HepG2 (cell line): ENCODE measurements around the gene SNAP23. TPM values are rescaled to one million over a fixed set of nuclear protein-coding genes. Genes with fewer than 3 reads are reported as not detected.
A peak's percentile ranks its signal among the peaks of the same experiment; 100 is the strongest.

Experiments used
- ADNP ChIP-seq: sonication (generic); formaldehyde crosslinking; IDR thresholded peaks from 2 replicates; pipeline ENCODE4 v1.4.0; 2020; ENCODE audit warnings: missing genetic modification reagents
- AGO2 ChIP-seq: fragments of 200-400 bp; formaldehyde crosslinking; optimal IDR thresholded peaks from 2 replicates; pipeline ENCODE3; 2017; ENCODE audit warnings: mild to moderate bottlenecking, low read depth, low read length, moderate library complexity
- ARID4A ChIP-seq: sonication (generic); formaldehyde crosslinking; IDR thresholded peaks from 2 replicates; pipeline ENCODE4 v1.5.0; 2020; ENCODE audit warnings: mild to moderate bottlenecking, missing genetic modification reagents, borderline replicate concordance
- CAMTA2 ChIP-seq: sonication (generic); formaldehyde crosslinking; IDR thresholded peaks from 2 replicates; pipeline ENCODE4 v1.4.0; 2020; ENCODE audit warnings: mild to moderate bottlenecking, missing genetic modification reagents, borderline replicate concordance
- DMAP1 ChIP-seq: IDR thresholded peaks from 2 replicates; pipeline ENCODE4 v1.6.1; 2016
- GATA4 ChIP-seq: sonication (generic); IDR thresholded peaks from 2 replicates; pipeline ENCODE4 v1.6.1; 2016; ENCODE audit warnings: antibody characterized with exemption, low read depth, borderline replicate concordance
- KDM3A ChIP-seq: IDR thresholded peaks from 2 replicates; pipeline ENCODE4 v1.6.1; 2018; ENCODE audit warnings: low read depth, missing compliant biosample characterization
- KDM5B ChIP-seq: sonication (generic); formaldehyde crosslinking; IDR thresholded peaks from 2 replicates; pipeline ENCODE4 v1.4.0; 2020; ENCODE audit warnings: missing genetic modification reagents, mild to moderate bottlenecking, borderline replicate concordance
- KLF12 ChIP-seq: sonication (generic); formaldehyde crosslinking; IDR thresholded peaks from 2 replicates; pipeline ENCODE4 v1.4.0; 2020; ENCODE audit warnings: missing genetic modification reagents, borderline replicate concordance
- RFXAP ChIP-seq: sonication (generic); formaldehyde crosslinking; IDR thresholded peaks from 2 replicates; pipeline ENCODE4 v1.4.0; 2020; ENCODE audit warnings: missing genetic modification reagents, borderline replicate concordance
- TSC22D2 ChIP-seq: sonication (generic); formaldehyde crosslinking; IDR thresholded peaks from 2 replicates; pipeline ENCODE4 v1.5.1; 2020; ENCODE audit warnings: missing genetic modification reagents, mild to moderate bottlenecking, borderline replicate concordance
- ZFAT ChIP-seq: sonication (generic); formaldehyde crosslinking; conservative IDR thresholded peaks from 2 replicates; pipeline ENCODE4 v1.8.1; 2023; ENCODE audit warnings: missing genetic modification reagents, inconsistent platforms
- ZNF607 ChIP-seq: sonication (generic); formaldehyde crosslinking; IDR thresholded peaks from 2 replicates; pipeline ENCODE4 v1.5.1; 2020; ENCODE audit warnings: missing genetic modification reagents, mild to moderate bottlenecking, borderline replicate concordance
- ZNF703 ChIP-seq: sonication (generic); formaldehyde crosslinking; IDR thresholded peaks from 2 replicates; pipeline ENCODE4 v1.5.1; 2020; ENCODE audit warnings: missing genetic modification reagents, mild to moderate bottlenecking, moderate library complexity, borderline replicate concordance
- ZNF710 ChIP-seq: sonication (generic); formaldehyde crosslinking; IDR thresholded peaks from 2 replicates; pipeline ENCODE4 v1.5.0; 2020; ENCODE audit warnings: mild to moderate bottlenecking, missing genetic modification reagents, borderline replicate concordance
- ZNF737 ChIP-seq: sonication (generic); formaldehyde crosslinking; IDR thresholded peaks from 2 replicates; pipeline ENCODE4 v1.5.0; 2020; ENCODE audit warnings: missing genetic modification reagents, mild to moderate bottlenecking, borderline replicate concordance
- ZNF883 ChIP-seq: sonication (generic); formaldehyde crosslinking; IDR thresholded peaks from 2 replicates; pipeline ENCODE4 v1.5.1; 2020; ENCODE audit warnings: mild to moderate bottlenecking, missing genetic modification reagents; ENCODE audit errors: not compliant biosample characterization
- ZZZ3 ChIP-seq: sonication (generic); formaldehyde crosslinking; IDR thresholded peaks from 2 replicates; pipeline ENCODE4 v1.4.0; 2020; ENCODE audit warnings: missing genetic modification reagents, mild to moderate bottlenecking, borderline replicate concordance
- polyA plus RNA-seq, 8 experiments: library from polyadenylated mRNA; depleted of rRNA in 3 of 8; stranded (reverse) in 7 of 8; unstranded in 1 of 8; fragments of >200 nt; fragmentation: Illumina TruSeq in 4 of 8; extraction: Trizol in 4 of 8; gene quantifications; 2 replicates each; pipeline versions ENCODE4 v1.2.1 to v1.2.3, GENCODE V29; 2011 to 2016; ENCODE audit warnings: low read depth in 4 of 8, missing spikeins in 1 of 8, mixed read lengths in 1 of 8; ENCODE audit not compliant: insufficient read depth in 1 of 8
- total RNA-seq, 5 experiments: library from RNA; depleted of rRNA; stranded (reverse); fragments of >200 nt; fragmentation: Illumina TruSeq; extraction: Trizol; gene quantifications; 2 replicates each; pipeline ENCODE4 v1.2.3, GENCODE V29; 2016; ENCODE audit warnings: low read depth in 1 of 5
- TF ChIP-seq, protein P1 (sequence below): sonication (generic); formaldehyde crosslinking; IDR thresholded peaks from 2 replicates; pipeline ENCODE4 v1.5.0; 2020; ENCODE audit warnings: missing genetic modification reagents, mild to moderate bottlenecking, borderline replicate concordance
- TF ChIP-seq, protein P2 (sequence below): sonication (generic); formaldehyde crosslinking; IDR thresholded peaks from 2 replicates; pipeline ENCODE4 v1.5.0; 2020; ENCODE audit warnings: missing genetic modification reagents, mild to moderate bottlenecking, borderline replicate concordance

Gene SNAP23
- total and polyA plus RNA-seq, 2 of the 13 experiments (the other 11 are each of a cell fraction or from before 2014, with no cell fraction given): 37.0 to 101 TPM

- peak; percentile 77; the same call in 1 of the 2 replicates for TF ChIP-seq KDM3A (CRISPR knock-in tag)
- peak; percentile 55; the same call in 1 of the 2 replicates for TF ChIP-seq KDM5B (CRISPR knock-in tag)
- 0 out of 2 replicates have a peak, but pooled peaks have one; percentile 28 for TF ChIP-seq ZNF607 (CRISPR knock-in tag)
- no peak for TF ChIP-seq ZNF737 (CRISPR knock-in tag)
- TF ChIP-seq DMAP1 (CRISPR knock-in tag): peak; percentile 84
- TF ChIP-seq, protein P1, sequence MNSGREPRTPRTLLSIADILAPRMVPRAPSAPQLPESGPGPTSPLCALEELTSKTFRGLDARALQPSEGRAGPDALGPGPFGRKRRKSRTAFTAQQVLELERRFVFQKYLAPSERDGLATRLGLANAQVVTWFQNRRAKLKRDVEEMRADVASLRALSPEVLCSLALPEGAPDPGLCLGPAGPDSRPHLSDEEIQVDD: no peak
- peak; percentile 62 for TF ChIP-seq ZNF883 (CRISPR knock-in tag)
- peak; percentile 9; the same call in 1 of the 2 replicates for TF ChIP-seq ZZZ3 (CRISPR knock-in tag)
- peak; percentile 85 for TF ChIP-seq ARID4A
- TF ChIP-seq ADNP: no peak
- TF ChIP-seq, protein P2, sequence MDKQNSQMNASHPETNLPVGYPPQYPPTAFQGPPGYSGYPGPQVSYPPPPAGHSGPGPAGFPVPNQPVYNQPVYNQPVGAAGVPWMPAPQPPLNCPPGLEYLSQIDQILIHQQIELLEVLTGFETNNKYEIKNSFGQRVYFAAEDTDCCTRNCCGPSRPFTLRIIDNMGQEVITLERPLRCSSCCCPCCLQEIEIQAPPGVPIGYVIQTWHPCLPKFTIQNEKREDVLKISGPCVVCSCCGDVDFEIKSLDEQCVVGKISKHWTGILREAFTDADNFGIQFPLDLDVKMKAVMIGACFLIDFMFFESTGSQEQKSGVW (CRISPR knock-in tag): no peak
- peak; percentile 79; the same call in 1 of the 2 replicates for TF ChIP-seq ZNF710
- peak; percentile 70 for TF ChIP-seq GATA4
- TF ChIP-seq AGO2: peak; percentile 66
- no peak for TF ChIP-seq TSC22D2 (CRISPR knock-in tag)
- 0 out of 2 replicates have a peak, but pooled peaks have one; percentile 46 for TF ChIP-seq ZNF703
- no peak for TF ChIP-seq ZFAT (CRISPR knock-in tag)
- no peak for TF ChIP-seq CAMTA2
- peak; percentile 44 for TF ChIP-seq RFXAP
- peak; percentile 75; the same call in 1 of the 2 replicates for TF ChIP-seq KLF12
Measured at GRCh38 chr15:42490671-42491538, 4.5 kb upstream of the SNAP23 start, which contains the start of gene ZNF106 (continued).
